Head of caudate nucleus (tissue), 42 donors: ENCODE measurements around the gene NEO1.

ENCODE experiments used
- DNase-seq, 42 donors: peaks; one replicate each; pipeline versions ENCODE4 v3.0.0 to v3.0.0-alpha.2; 2020 to 2021; ENCODE audit warnings: mixed read lengths in 7 of 42
- intact Hi-C: fragments of 100-400 bp; cut with DNase I; formaldehyde crosslinking; loops from one replicate; pipeline ENCODE4 v1.15.0; 2022

NEO1 gene

GRCh38 chr15:73051807-73052652 lies at the start of gene NEO1:
NEO1 (plus strand) TSS chr15:73052463; CDS start chr15:73052676, 213 bp downstream.
- intact Hi-C loops = loop anchor here (2.0 kb wide), 1 partner anchor 267 kb away; no protein-coding TSS in a partner anchor
- peak; percentile 70 to 96 (median 92) for DNase-seq

- DNase-seq = peak in 34 of 42 donors; percentile 7 to 84 (median 36)
These were observed 47.8 kb upstream of the NEO1 start for GRCh38 chr15:73004462-73004861.

GRCh38 chr15:73005032-73005431 lies 47.2 kb upstream of the NEO1 start:
- intact Hi-C loops = no loop called here
- no peak for DNase-seq

More at GRCh38 chr15:73004462-73004861, 47.8 kb upstream of the NEO1 start:
- intact Hi-C loops = no loop called here

- DNase-seq = no peak
- intact Hi-C loops = no loop called here
These were observed 46.8 kb upstream of the NEO1 start for GRCh38 chr15:73005446-73005845.

GRCh38 chr15:73006523-73006922 lies 45.7 kb upstream of the NEO1 start:
- DNase-seq = no peak
- intact Hi-C loops = no loop called here

- intact Hi-C loops = no loop called here
- no peak for DNase-seq
These were observed 42.9 kb upstream of the NEO1 start for GRCh38 chr15:73009066-73010056.

GRCh38 chr15:73010154-73011152 lies 41.8 kb upstream of the NEO1 start:
- intact Hi-C loops = no loop called here
- no peak for DNase-seq

- DNase-seq = no peak
- intact Hi-C loops = no loop called here
These were observed 37.4 kb upstream of the NEO1 start for GRCh38 chr15:73014904-73015303.

GRCh38 chr15:73015493-73015892 lies 36.8 kb upstream of the NEO1 start:
- no peak for DNase-seq
- intact Hi-C loops = no loop called here

GRCh38 chr15:73017987-73018386 lies 34.3 kb upstream of the NEO1 start:
- intact Hi-C loops = no loop called here
- no peak for DNase-seq

GRCh38 chr15:73019154-73019553 lies 33.1 kb upstream of the NEO1 start:
- no peak for DNase-seq
- intact Hi-C loops = no loop called here

- no peak for DNase-seq
- intact Hi-C loops = no loop called here
These were observed 32.6 kb upstream of the NEO1 start for GRCh38 chr15:73019601-73020146.

- peak in 8 of 42 donors; percentile 3 to 40 (median 16) for DNase-seq
- intact Hi-C loops = no loop called here
These were observed 31.1 kb upstream of the NEO1 start for GRCh38 chr15:73021139-73021621.

- intact Hi-C loops = no loop called here
These were observed 30.1 kb upstream of the NEO1 start for GRCh38 chr15:73022161-73022560.

GRCh38 chr15:73023071-73023470 lies 29.2 kb upstream of the NEO1 start:
- DNase-seq = no peak
- intact Hi-C loops = no loop called here

More at GRCh38 chr15:73022161-73022560, 30.1 kb upstream of the NEO1 start:
- peak in 5 of 42 donors; percentile 6 to 56 (median 10) for DNase-seq

- DNase-seq = no peak
- intact Hi-C loops = no loop called here
These were observed 28.1 kb upstream of the NEO1 start for GRCh38 chr15:73024168-73024567.

- no peak for DNase-seq
- intact Hi-C loops = no loop called here
These were observed 25.7 kb upstream of the NEO1 start for GRCh38 chr15:73026511-73027054.

- intact Hi-C loops = no loop called here
- DNase-seq = no peak
These were observed 24.2 kb upstream of the NEO1 start for GRCh38 chr15:73028031-73028430.
